HG03460 (cell line): ENCODE measurements around the gene ODAM.
"Not testable (repeated sequence)": the region's sequence is repeated elsewhere in the genome, so short reads cannot be mapped to it uniquely, and the experiment has no call there.

Experiments used
- ATAC-seq: cut with Tn5 transposase; IDR thresholded peaks from one replicate; pipeline ENCODE4 v1.9.1; 2021; ENCODE audit not compliant: unreplicated experiment

The ODAM gene

DNA sequence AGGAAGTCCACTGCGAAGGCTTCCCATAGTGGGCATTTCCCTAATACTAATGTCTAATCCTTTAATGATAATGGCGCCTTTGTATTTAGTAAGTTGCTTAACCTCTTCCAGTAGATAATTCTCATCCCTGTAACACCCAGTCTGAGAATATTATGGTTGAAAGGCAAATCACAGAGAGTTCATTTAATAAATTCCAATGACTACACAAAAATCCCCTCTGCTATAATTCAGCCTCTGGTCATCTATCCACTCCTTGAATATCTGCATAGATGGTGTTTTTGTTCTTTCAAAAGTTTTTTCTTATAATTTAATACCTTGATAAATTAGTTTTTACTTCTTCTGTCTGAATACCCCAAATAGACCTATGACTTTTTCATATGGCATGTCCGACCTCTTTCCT is 25.9 kb downstream of the ODAM start:
- ATAC-seq = not testable (repeated sequence)

- not testable (repeated sequence) for ATAC-seq
Observed at GRCh38 chr4:70221818-70222217, 26.3 kb downstream of the ODAM start.

DNA sequence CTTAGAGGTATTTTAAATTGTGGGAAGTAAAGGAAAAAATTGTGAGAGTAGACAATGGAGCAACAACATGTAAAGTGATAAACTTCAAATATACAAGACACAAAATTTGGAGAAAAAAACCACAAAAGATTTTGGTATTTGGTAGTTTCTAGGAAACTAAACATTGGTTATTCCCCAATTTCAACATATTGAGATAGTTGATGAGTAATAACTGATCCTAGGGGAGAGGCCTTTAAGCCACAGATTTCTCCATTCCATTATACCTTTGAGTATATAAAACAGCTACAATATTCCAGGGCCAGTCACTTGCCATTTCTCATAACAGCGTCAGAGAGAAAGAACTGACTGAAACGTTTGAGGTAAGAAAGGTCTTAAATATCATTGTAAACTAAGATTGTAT is 30.3 kb downstream of the ODAM start, which contains the start of gene FDCSP:
Gene FDCSP, plus strand, starts transcription at position 301 of the 400 bp plus-strand sequence. CDS start 5,071 bp downstream, outside the sequence.
- ATAC-seq = no peak

GRCh38 chr4:70236125-70236524 is 40.6 kb downstream of the ODAM start:
- ATAC-seq = no peak

DNA sequence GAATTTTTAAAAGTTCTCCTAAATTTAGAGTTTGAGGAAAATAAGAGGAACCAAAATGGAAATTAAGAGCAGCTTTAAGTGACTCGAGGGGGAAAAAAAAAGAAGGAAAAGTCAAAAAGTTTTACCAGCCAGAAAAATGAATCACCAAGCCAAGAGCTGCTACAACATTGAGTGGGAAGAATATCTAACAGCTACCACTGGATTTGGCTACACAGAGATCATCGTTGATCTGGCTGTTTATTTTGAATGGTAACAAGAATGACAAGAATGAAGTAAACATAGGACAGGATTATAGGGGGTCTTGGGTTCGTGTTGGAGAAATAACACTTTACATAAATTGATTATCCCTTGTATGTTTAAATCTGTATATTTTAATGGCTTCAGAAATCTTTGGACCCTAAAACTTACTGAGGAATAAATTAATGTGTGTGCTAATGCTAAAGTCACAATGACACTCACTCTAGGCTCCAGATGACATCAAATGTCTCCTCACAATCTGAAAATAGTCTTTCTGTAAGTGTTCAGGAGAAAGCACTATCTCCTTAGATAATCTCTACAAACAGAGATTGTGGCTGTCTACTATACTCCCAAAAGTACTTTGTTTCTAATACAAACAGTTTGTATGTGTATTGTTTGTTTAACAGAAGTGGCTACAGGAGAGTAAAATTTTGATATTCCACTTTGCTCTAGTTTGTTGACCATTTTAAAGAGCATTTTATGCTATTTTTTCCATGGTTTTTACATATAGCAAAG is 43.8 kb downstream of the ODAM start:
- no peak for ATAC-seq

DNA sequence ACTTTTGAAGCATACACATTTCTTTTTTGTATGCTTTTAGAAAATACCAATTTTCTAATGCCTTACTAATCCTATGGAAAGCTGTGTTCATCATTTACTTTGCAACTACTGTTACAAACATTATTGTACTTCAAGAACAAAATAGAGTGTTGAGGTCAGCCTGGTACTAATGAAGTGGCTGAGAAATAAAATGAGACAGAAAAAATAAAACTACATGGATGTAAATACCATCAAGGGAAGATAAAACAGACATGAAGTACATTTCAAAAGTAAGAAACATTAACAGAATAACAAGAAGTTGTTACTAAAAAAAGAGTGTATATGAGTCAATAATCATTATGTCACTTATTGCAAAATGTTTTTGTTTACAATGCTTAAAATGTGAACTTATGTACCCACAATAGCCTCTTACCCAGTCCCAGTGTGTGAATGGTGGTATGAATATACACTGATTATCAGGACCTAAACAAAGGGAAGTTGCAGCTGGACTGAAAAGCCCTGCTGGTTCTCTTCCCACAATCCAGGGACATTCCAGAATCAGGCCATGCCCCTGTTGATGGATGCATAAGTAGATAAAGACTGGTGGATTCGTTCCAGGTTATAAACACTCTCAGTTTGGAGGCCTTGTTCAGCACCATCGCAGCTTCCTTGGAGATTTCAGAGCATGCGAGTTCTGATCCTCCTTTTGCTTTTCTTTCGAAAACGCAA is 44.5 kb downstream of the ODAM start:
- no peak for ATAC-seq

DNA sequence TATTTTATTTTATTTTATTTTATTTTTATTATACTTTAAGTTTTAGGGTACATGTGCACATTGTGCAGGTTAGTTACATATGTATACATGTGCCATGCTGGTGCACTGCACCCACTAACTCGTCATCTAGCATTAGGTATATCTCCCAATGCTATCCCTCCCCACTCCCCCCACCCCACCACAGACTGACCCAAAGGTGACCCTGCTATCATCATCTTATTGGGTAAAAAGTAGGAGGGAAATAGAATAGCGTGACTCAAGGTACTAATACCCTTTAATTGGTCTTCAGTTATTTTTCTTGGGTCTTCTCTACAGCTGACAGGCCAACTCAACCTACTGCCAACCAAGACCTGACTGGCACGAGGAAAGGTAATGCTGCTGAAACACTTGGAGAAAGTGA is 46.8 kb downstream of the ODAM start, which contains the start of gene CSN3:
Gene CSN3, plus strand, starts transcription at position 301 of the 400 bp plus-strand sequence. CDS start 2,223 bp downstream, outside the sequence.
- ATAC-seq = not testable (repeated sequence)

GRCh38 chr4:70243091-70243490 is 47.6 kb downstream of the ODAM start:
- no peak for ATAC-seq

- no peak for ATAC-seq
Observed at GRCh38 chr4:70251250-70251944, 55.9 kb downstream of the ODAM start.

DNA sequence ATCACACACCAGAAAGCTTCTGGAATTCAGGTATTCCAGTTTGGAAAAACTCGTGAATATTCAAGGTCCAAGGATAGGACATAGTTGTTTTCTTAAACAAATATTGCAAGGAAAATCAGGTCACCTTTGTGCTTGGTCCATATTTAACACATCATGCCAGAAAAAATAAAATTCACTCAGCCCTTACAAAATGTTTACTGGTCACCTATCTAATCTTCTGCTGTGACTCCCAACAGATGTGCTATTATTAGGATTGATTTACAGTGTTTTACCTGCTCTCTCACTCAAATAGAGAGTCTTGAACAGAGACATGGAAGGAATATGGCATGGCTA is 56.4 kb downstream of the ODAM start:
- ATAC-seq = no peak
